Stimulated activated CD8-positive, alpha-beta memory T cell treated with anti-CD3 and anti-CD28 coated beads, Interleukin-7, amount 100 ng/mL, for 4 hours (primary cell): ENCODE measurements around the gene FSTL5.

Experiments
- DNase-seq, 2 donors: peaks; one replicate each; pipeline ENCODE4 v3.0.0-alpha.2; 2020; ENCODE audit warnings: low read depth in 2 of 2

The FSTL5 gene

DNA sequence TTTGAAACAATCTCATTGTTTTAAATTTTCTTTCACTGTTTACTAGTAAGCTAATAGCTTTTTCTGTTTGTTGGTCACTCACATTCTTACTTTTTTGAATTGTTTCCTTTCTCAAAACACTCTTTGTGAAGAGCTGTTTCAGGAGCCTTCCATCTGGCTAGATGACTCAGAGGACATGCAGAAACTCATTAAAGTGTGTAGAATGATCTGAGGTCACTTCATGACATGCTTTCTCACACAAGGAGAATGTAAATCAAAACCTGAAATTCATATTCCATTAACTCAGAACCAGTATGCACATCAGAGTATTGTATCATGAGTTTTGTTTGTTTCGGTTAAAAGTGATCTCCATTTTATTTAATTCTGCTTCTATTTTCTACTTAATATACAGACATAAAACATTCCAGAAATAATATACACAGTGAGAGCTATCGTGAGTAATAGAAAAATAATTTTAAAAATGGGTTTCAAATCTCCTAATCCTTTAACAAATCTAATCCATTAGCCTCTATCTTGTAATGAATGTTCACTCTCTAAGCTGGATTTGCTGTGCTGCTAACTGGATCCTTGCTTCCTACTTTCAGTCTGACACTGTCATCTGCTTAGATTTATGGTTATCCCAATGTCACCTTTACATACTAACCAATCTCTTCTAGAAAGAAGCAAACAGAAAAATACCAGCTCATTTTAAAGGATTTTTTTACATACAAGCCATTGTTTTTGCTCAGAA lies 449.6 kb downstream of the FSTL5 start:
- no peak for DNase-seq

DNA sequence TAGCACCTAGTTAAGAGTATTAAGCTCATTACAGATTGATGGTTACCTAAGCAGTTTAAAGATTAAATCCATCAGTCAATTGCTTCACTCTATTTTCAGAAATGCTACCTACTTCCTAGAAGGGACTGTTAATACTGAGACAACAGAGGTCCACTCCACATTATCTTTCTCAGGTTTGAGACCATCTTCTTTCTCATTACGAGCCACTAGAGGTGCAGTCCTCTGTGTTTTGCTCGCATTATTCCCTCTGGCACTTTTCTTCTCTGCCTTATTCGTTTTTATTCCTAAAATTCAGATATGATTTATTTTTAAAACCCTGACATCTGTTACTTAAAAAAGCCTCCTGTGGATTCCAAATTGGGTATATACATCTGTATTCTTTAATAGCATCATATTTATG lies 459.1 kb downstream of the FSTL5 start:
- no peak for DNase-seq

DNA sequence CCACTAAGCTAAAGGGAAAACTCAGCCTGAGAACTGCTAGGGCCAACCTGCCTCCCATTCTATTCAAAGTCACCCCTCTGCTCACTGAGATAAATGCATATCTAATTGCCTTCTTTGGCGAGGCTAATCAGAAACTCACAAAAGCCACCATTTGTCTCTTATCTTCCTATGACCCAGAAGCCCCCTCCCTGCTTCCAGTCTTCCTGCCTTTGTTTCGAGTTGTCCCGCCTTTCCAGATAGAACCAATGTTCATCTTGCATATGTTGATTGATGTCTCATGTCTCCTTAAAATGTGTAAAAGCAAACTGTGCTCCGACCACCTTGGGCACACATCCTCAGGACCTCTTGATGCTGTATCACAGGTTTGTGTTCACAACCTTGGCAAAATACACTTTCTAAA lies 459.8 kb downstream of the FSTL5 start:
- no peak for DNase-seq

DNA sequence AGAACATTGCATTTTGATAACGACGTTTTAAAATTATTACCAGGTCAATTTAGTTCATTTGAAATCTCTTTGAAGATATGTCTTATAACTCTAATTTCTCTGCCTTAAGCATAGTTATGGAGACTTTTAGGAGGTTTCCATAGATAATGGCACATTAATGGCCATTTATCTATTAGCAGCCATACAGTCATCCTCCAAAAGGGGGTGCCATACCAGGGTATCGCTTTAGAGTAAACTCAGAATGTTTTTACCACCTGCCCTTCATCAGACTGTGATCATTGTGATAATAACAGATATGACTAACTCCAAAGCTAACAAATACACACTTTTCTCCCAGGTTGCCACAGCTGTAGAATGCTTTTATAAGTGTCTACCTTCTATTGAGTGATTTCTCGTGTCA lies 461.5 kb downstream of the FSTL5 start:
- DNase-seq: no peak

DNA sequence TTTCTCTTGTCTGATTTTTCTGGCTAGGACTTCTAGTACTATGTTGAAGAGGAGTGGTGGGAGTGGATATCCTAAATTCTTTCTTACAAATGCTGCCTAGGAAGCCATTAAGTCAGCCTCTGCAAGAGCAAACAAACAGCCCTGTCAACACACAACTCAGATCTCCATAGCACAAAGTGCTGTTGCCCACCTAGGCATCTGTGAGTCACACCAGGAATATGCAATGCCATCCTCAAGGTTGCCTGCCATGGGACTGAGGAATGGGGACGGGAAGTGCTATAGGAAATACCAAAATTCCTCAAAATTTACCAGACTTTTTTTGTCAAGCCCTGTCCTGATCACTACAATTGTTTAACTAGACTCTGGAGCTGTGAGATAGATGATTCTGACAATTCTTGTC lies 466.9 kb downstream of the FSTL5 start:
- DNase-seq: no peak

DNA sequence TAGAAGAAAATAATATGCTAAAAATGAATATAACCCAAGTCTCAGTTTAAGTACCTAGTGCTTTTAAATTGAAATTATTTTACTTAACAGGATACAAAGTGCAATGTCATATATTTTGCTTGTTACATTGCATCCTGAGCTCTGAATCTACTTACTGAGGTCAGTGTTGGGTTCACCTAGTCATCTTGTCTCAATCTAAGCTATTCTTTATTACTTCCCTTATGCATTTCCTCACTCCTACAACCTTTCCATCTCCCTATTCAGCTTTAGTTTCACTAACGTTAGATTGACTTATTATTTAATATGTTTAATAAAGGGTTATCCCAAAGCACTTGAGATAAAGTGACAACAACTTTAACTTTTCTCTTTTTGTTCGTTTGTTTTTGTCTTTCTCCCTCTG lies 483.7 kb downstream of the FSTL5 start:
- DNase-seq: no peak

DNA sequence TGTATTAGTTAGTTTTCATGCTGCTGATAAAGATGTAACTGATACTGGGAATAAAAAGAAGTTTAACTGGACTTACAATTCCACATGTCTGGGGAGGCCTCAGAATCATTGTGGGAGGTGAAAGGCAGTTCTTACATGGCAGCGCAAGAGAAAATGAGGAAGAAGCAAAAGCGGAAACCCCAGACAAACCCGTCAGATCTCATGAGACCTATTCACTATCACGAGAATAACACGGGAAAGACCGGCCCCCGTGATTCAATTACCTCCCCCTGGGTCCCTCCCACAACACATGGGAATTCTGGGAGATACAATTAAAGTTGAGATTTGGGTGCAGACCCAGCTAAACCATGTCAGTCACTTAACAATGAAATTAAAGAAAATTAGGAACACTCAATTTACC lies 499.1 kb downstream of the FSTL5 start:
- no peak for DNase-seq

DNA sequence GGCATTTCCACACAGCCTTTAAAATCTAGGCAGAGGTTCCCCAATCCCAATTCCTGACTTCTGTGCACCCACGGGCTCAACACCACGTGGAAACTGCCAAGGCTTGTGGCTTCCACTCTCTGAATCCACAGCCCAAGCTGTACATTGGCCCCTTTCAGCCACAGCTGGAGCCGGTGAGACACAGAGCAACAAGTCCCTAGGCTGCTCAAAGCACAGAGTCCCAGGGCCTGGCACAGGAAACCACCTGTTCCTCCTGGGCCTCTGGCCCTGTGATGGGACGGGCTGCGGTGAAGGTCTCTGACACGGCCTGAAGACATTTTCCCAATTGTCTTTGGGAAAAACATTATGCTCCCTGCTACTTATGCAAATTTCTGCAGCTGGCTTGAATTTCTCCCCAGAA lies 500.0 kb downstream of the FSTL5 start:
- no peak for DNase-seq

DNA sequence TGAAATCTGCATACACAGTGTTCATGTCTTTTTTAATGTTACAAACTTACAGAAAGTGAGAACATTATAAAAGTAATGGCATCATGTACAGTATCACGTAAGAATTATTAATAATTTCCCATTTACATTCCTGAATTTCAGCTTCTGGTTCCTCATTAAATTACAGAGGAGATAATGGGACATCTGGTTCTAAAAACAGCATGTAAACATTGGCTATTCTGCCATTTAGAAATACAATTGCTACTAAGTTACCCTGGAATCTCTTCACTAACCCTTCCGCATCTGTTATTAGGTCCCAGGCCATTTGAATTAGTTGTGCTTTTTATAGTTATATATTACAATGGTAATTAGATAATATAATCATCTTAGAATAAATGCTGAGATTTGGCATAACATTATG lies 505.1 kb downstream of the FSTL5 start:
- no peak for DNase-seq

DNA sequence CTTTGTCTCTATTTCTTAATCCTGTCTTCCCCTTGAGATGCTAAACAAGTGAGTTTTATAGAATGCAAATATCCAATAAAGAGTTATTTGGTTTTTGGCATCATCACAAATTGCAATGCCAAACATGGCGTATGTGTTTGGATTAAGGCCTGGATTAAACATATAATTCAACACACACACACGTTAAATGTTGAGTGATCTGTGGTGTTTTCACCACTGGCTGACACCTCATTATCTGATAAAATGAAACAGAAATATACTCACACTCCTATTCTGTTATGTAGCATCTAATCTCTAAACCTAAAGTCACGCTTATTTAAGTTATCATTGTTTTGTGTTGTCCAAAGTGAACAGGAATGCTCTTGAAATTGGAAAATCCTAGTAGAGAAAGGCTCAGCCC lies 506.2 kb downstream of the FSTL5 start:
- DNase-seq: no peak

DNA sequence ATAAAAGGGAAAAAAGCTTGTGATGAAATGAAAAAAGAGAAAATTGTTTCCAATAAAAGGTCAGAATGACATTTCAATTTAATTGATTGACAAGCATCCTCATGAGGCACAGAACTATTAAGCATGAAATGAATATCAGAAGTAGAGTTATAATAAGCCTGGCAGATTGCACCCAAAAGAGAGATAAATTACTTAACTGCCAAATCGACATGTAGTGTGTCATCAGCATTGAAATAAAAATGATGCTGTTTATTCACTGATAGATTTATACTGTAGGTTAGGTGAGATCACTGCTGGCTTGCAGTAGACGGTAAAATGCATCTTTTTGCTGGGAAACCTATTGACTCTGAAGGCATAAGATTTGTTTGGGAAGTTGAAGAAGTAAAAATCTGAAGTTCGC lies 507.2 kb downstream of the FSTL5 start:
- no peak for DNase-seq

DNA sequence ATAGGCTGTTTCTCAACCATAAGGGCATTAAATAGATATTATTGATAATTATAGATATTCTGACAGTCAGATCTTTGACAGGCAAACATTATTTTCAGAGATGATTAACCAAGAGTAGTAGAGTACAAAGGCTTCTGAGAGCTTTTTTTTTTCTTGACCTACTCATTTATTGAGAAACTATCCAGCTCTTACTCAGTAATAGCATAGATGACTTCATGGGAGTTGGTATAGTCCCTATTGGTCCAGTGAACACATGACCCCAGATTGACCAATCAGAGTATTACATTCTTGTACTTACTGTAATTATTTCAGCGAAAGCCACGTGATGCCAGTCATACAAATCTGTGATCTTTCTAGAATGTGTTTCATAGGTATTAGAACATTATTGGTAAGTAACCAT lies 508.7 kb downstream of the FSTL5 start:
- no peak for DNase-seq

DNA sequence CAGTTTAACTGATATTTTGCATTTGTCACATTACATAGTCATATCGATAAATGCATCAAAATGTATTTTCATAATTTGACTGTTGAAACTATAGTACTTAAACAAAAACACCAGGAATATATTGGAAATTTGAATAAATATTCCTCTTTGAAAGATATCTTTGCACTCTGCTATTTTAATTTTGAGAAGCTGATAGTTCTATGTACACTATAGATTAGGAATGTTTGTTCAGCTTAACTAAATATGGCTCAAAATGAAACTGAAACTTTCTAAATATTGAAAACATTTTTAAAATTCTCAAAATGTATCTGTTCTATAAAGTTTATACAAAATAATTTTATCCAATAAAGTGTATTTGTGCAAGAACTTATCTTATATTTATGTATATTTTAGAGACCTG lies 510.1 kb downstream of the FSTL5 start:
- no peak for DNase-seq

DNA sequence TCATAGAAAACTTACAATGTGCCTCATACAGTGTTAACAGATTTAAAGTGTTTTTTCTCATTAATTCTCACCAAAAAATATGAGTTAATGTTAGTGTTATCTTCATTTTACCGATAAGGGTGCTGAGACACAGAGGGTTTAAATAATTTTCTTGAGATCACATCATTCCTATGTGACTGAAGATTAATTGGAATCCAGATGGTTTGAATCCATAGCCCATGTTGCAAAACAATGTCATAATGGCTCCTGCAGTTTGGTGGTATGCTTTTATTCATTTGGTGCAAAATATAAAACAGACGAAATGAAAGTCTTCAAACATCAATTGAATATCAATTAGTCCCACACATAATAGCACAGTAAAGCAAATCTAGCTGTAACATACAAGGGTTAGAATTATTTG lies 512.2 kb downstream of the FSTL5 start:
- no peak for DNase-seq

DNA sequence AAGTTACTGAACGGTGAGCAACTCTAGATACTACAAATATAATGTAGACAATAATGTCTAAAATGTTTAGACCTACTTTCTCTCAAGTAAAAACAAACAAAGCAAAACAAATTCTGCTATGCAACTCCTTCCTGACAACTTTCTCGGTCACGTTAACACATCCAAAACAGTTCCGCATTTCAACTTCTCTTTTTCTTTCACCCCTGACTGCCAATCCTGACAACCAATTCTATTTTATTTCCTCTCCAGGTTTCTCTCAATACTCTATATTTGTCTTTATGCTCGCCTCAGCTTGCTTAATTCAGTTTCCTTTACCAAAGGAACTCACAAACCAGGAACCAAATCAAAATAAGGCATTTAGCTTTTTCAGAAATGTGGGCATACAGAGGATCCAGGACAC lies 513.0 kb downstream of the FSTL5 start:
- no peak for DNase-seq

DNA sequence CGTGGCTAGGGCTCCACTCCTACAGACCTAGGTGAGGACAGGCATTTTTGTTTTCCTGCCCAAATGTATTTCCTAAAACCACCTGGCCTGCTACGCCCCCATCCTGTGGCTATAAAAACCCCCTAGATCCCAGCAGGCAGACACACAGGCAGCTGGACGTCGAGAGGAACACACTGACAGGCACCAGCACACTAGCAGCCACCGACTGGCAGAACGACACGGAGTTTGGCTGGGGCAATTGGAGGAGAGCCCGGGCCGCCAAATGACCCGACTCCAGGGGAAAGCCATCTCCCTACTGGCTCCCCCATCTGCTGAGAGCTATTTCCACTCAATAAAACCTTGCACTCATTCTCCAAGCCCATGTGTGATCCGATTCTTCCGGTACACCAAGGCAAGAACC lies 516.0 kb downstream of the FSTL5 start:
- DNase-seq: no peak

DNA sequence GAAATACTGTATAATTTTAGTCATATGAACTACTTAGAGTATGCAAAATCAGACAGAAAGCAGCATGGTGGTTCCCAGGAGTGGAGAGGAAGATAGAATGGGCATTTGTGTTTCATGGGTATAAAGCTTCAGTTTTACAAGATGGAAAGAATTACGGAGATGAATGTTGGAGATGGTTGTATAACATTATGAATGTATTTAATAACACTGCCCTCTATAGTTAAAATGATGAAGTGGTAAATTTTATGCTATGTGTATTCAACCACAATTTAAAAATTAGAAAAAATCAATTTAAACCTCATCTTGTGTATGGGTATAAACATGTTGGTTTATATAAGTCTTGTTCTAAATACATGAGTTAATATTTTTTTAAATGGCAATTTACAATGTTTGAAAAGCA lies 521.1 kb downstream of the FSTL5 start:
- no peak for DNase-seq

DNA sequence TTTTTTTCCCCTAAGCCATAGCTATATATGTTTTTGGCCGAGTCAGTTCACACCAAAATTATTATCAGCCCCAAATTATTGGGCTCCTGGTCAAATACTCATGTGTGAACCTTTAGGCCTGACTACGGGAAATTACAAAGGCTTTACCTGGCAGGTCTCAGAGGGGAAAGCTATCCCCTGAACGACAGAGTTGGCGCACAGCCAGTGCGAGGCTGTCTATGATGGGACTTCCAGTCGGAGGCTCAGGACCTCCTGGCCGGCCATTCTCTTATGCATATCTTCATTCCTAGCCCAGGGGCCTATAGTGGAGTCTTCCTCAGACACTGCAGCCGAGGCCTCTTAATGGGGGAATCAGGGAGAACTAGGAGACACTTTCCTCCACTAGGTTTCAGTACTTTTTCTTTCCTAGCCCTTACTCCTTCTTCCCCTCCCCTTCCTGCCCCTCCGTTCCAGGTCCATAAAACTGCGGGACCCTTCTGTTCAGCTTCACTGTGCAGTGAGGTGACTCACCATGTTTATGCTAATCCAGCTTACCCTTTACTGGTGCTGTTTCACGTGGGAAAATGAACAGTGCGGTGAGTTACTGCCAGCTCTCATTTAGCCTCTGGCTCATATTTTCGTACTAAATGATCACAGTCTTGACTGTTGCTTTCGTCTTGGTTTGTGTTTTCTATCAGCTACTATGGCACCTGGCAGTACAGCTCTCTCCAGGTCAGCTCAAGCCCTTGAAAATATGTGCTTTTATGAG lies 533.9 kb downstream of the FSTL5 start:
- DNase-seq: no peak

DNA sequence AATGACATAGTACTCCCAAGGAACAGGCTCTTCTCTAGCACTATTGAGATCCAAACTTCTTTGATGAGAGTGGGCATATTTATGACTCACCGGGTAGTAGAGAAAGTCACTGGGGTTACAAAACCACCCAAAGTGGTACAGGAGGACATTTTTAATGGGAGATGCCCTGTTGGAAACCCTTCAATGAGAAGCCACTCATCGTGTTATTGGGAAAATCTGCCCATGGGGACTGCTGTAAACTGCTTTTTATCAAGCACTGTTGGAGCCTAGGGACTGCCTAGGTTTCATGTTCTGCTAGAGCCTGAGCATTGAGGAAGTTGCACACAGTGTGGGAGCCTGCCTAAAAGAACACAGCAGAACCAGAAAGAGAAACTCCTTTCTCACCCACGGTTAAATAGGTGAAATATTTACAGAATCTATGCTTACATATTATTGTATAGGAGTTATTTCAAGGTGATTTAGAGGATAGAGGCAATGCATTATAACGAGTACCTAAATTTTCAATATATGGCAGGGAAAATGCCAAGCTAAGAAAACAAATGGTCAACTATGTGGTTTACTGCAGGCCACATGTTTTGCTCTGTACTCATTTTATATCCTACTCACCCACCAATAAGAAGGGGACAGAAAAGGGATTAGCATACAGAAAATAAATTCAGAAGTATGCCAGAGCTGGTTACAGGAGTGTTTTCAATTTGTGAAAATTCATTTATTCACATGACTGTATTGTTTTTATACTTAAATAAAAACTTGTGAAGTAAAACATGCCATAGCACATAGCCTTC lies 559.1 kb downstream of the FSTL5 start:
- no peak for DNase-seq

DNA sequence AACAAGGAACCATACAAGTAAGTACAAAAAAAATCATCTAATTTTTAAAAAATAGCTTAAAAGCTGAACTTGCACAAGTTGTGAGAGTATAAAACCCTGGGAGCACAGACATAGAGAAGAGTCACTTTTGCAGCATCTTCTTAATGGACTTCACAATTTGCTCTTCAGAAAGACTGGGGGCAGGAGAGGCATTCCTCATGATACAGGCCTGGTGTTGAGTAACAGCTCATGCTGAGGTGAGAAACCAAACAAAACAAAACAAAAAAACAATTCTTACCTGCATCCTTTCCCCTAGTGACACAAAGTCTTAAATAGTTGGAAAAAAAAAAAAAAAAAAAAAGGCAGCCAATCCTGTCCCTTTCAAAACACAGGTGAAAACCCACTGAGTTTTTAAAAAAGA lies 562.8 kb downstream of the FSTL5 start:
- no peak for DNase-seq

DNA sequence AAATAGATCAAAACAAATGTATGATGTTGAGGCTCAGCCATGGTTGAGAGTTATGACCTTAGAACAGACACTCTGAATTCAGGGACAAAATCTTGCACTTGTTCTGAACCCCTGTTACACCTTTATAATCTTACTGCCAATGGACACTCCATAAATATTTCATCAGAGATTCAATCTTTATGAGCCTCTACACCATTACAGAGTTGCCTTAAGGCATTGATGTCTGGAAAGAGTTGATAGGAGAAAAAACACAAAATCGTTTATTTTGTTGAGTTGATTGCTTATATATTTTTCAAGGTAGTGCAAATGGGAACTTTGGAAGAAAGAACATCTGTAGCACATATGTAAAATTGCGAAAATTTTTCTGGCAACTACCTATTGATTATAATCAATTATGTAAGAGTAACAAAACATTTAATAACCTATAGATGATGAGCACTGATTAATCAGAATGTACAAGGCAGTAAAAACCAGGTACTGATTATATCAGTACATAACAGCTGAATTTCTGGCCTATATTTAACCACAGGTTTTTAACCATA lies 568.5 kb downstream of the FSTL5 start:
- no peak for DNase-seq

DNA sequence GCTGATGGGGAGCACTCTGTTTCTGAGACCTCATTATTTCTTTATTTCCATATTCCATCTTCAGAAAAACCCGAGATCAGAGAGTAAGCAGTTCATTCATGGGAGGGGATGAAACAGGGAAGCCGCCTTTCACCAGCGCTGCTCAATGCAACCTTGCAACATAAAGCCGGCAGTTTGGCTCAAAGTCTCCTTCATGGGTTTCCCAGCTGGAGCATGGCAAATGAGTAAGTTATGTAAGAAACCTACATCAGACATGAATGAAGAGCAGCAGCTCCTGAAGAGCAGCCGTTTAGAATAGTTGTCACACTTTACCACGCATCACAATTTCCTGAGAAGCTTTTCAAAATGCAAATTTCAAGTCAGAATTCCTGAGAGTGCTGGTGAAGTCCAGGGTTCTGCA lies 578.8 kb downstream of the FSTL5 start:
- DNase-seq: no peak

DNA sequence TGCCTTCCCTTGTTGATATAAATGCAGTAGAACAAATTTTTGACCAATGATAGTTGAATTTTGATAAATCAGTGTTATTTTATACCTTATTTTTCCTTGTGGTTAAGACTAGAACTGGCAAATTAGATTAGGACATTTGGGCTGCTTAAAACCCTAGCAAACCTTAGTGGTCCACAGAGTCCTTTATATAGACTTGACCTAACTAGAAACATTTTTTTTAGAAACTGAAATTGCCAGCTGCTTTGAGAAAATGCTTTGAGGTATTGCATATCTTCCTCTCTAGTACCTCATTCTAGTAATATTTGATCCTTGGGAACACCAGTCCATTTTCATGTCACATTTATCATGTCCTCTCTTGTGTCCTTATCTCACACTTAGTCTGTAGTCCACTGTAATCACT lies 580.3 kb downstream of the FSTL5 start:
- DNase-seq: no peak
